PFSK-1 (cell line): ENCODE results near the gene CDK6.

ENCODE experiments used
- FOXP2 ChIP-seq: optimal IDR thresholded peaks from 2 replicates; pipeline ENCODE3; 2011; ENCODE audit warnings: borderline replicate concordance, control low read depth, inconsistent platforms; ENCODE audit not compliant: insufficient read depth; ENCODE audit errors: extremely low read length, extremely low read depth
- POLR2AphosphoS5 ChIP-seq: IDR thresholded peaks from 2 replicates; pipeline ENCODE4 v1.6.1; 2012; ENCODE audit warnings: low read depth, mild to moderate bottlenecking, control low read depth, low read length, moderate library complexity
- SIN3A ChIP-seq: IDR thresholded peaks from 2 replicates; pipeline ENCODE4 v1.6.1; 2012; ENCODE audit warnings: mild to moderate bottlenecking, low read length, moderate library complexity, borderline replicate concordance; ENCODE audit not compliant: insufficient read depth
- TAF1 ChIP-seq: IDR thresholded peaks from 2 replicates; pipeline ENCODE4 v1.6.1; 2012; ENCODE audit warnings: low read length, control low read depth, borderline replicate concordance; ENCODE audit not compliant: insufficient read depth
- TF ChIP-seq, protein P1 (sequence below), 2 experiments: IDR thresholded peaks; 2 replicates each; pipeline versions ENCODE4 v1.6.1 to v1.8.0; 2011 to 2012; ENCODE audit warnings: low read depth in 2 of 2, low read length in 2 of 2, control low read depth in 1 of 2, inconsistent platforms in 1 of 2, mild to moderate bottlenecking in 1 of 2, moderate library complexity in 1 of 2; ENCODE audit not compliant: insufficient read depth in 1 of 2

Gene CDK6

GRCh38 chr7:92788559-92789183 lies 47.7 kb downstream of the CDK6 start:
- TF ChIP-seq POLR2AphosphoS5, result no peak
- no peak for TF ChIP-seq FOXP2
- no peak for TF ChIP-seq TAF1
- TF ChIP-seq, protein P1, sequence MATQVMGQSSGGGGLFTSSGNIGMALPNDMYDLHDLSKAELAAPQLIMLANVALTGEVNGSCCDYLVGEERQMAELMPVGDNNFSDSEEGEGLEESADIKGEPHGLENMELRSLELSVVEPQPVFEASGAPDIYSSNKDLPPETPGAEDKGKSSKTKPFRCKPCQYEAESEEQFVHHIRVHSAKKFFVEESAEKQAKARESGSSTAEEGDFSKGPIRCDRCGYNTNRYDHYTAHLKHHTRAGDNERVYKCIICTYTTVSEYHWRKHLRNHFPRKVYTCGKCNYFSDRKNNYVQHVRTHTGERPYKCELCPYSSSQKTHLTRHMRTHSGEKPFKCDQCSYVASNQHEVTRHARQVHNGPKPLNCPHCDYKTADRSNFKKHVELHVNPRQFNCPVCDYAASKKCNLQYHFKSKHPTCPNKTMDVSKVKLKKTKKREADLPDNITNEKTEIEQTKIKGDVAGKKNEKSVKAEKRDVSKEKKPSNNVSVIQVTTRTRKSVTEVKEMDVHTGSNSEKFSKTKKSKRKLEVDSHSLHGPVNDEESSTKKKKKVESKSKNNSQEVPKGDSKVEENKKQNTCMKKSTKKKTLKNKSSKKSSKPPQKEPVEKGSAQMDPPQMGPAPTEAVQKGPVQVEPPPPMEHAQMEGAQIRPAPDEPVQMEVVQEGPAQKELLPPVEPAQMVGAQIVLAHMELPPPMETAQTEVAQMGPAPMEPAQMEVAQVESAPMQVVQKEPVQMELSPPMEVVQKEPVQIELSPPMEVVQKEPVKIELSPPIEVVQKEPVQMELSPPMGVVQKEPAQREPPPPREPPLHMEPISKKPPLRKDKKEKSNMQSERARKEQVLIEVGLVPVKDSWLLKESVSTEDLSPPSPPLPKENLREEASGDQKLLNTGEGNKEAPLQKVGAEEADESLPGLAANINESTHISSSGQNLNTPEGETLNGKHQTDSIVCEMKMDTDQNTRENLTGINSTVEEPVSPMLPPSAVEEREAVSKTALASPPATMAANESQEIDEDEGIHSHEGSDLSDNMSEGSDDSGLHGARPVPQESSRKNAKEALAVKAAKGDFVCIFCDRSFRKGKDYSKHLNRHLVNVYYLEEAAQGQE (IDR thresholded peaks at IDR 0.05; ENCODE audit: insufficient read depth in 1 of 2, low read depth in 2 of 2, low read length in 2 of 2), result no peak
- TF ChIP-seq SIN3A, result no peak

GRCh38 chr7:92785923-92786322 lies 50.5 kb downstream of the CDK6 start:
- no peak for TF ChIP-seq SIN3A
- no peak for TF ChIP-seq FOXP2
- no peak for TF ChIP-seq POLR2AphosphoS5
- TF ChIP-seq TAF1, result no peak
- TF ChIP-seq, protein P1 (IDR thresholded peaks at IDR 0.05; ENCODE audit: insufficient read depth in 1 of 2, low read depth in 2 of 2, low read length in 2 of 2), result no peak

GRCh38 chr7:92784935-92785334 lies 51.4 kb downstream of the CDK6 start:
- TF ChIP-seq POLR2AphosphoS5 (no peak), TAF1 (no peak), SIN3A (no peak), FOXP2 (no peak)
- TF ChIP-seq, protein P1 (IDR thresholded peaks at IDR 0.05; ENCODE audit: insufficient read depth in 1 of 2, low read depth in 2 of 2, low read length in 2 of 2), result no peak

GRCh38 chr7:92783260-92784201 lies 52.8 kb downstream of the CDK6 start:
- no peak for TF ChIP-seq POLR2AphosphoS5
- TF ChIP-seq, protein P1 (IDR thresholded peaks at IDR 0.05; ENCODE audit: insufficient read depth in 1 of 2, low read depth in 2 of 2, low read length in 2 of 2), result no peak
- no peak for TF ChIP-seq TAF1
- no peak for TF ChIP-seq FOXP2
- no peak for TF ChIP-seq SIN3A
